T-helper 1 cell treated with Interleukin-12 subunit alpha and Interleukin-12 subunit beta and Interleukin-4 antibody, amounts not matched to agents 30 μg/mL and 1 μg/mL, for 36 hours (primary cell): ENCODE results near the gene SHKBP1.
"Not testable (repeated sequence)": the region's sequence is repeated elsewhere in the genome, so short reads cannot be mapped to it uniquely, and the experiment has no call there.

Source experiments
- H3K27ac Mint-ChIP-seq: one replicate; pipeline ENCODE4 v1.8.0; 2021; ENCODE audit warnings: mild to moderate bottlenecking, mixed read lengths
- H3K27me3 Mint-ChIP-seq: one replicate; pipeline ENCODE4 v1.8.0; 2021; ENCODE audit warnings: low read depth, mixed read lengths
- H3K36me3 Mint-ChIP-seq: one replicate; pipeline ENCODE4 v1.8.0; 2021; ENCODE audit warnings: low read depth, mixed read lengths
- H3K4me1 Mint-ChIP-seq: one replicate; pipeline ENCODE4 v1.8.0; 2021; ENCODE audit warnings: low read depth, mixed read lengths
- H3K4me3 Mint-ChIP-seq: one replicate; pipeline ENCODE4 v1.8.0; 2021; ENCODE audit warnings: mild to moderate bottlenecking, moderate library complexity, mixed read lengths
- H3K9me3 Mint-ChIP-seq: one replicate; pipeline ENCODE4 v1.8.0; 2021; ENCODE audit warnings: mixed read lengths

The SHKBP1 gene

GRCh38 chr19:40620161-40620485, 43.5 kb downstream of the SHKBP1 start:
- H3K27ac Mint-ChIP-seq: no peak overlapping the region
- H3K4me1 Mint-ChIP-seq: peaks cover 15% of the 10 kb centered on the region
- peaks cover 30% of the 10 kb centered on the region for H3K36me3 Mint-ChIP-seq
- no peaks in the 10 kb centered on the region for H3K9me3 Mint-ChIP-seq
- H3K27me3 Mint-ChIP-seq: no peaks in the 10 kb centered on the region
- no peak overlapping the region for H3K4me3 Mint-ChIP-seq

- H3K9me3 Mint-ChIP-seq: no peaks in the 10 kb centered on the region
- peaks cover 30% of the 10 kb centered on the region for H3K36me3 Mint-ChIP-seq
- no peaks in the 10 kb centered on the region for H3K27me3 Mint-ChIP-seq
- H3K27ac Mint-ChIP-seq: no peak overlapping the region
- no peak overlapping the region for H3K4me3 Mint-ChIP-seq
- H3K4me1 Mint-ChIP-seq: peaks cover 13% of the 10 kb centered on the region
Observed at GRCh38 chr19:40621283-40621682, 44.6 kb downstream of the SHKBP1 start.

GRCh38 chr19:40621966-40622772, 45.5 kb downstream of the SHKBP1 start:
- Mint-ChIP-seq H3K27ac (no peak overlapping the region), H3K4me3 (no peak overlapping the region), H3K27me3 (no peaks in the 10 kb centered on the region), H3K9me3 (no peaks in the 10 kb centered on the region), H3K4me1 (peaks cover 13% of the 10 kb centered on the region), H3K36me3 (peaks cover 30% of the 10 kb centered on the region)

GRCh38 chr19:40622773-40623075, 46.1 kb downstream of the SHKBP1 start:
- H3K4me1 Mint-ChIP-seq: peaks cover 13% of the 10 kb centered on the region
- peaks cover 30% of the 10 kb centered on the region for H3K36me3 Mint-ChIP-seq
- H3K4me3 Mint-ChIP-seq: no peak overlapping the region
- no peaks in the 10 kb centered on the region for H3K9me3 Mint-ChIP-seq
- H3K27ac Mint-ChIP-seq: no peak overlapping the region
- H3K27me3 Mint-ChIP-seq: no peaks in the 10 kb centered on the region

GRCh38 chr19:40623403-40624251, 47.0 kb downstream of the SHKBP1 start:
- peaks cover 30% of the 10 kb centered on the region for H3K36me3 Mint-ChIP-seq
- H3K9me3 Mint-ChIP-seq: no peaks in the 10 kb centered on the region
- H3K27ac Mint-ChIP-seq: no peak overlapping the region
- H3K4me3 Mint-ChIP-seq: no peak overlapping the region
- peaks cover 13% of the 10 kb centered on the region for H3K4me1 Mint-ChIP-seq
- H3K27me3 Mint-ChIP-seq: no peaks in the 10 kb centered on the region

- not testable (repeated sequence) for H3K27me3 Mint-ChIP-seq, H3K9me3 Mint-ChIP-seq, H3K4me3 Mint-ChIP-seq
- H3K27ac Mint-ChIP-seq: peak overlapping the region; percentile 53
- H3K36me3 Mint-ChIP-seq: peaks cover 26% of the 10 kb centered on the region
- peaks cover 12% of the 10 kb centered on the region for H3K4me1 Mint-ChIP-seq
Observed at GRCh38 chr19:40624369-40625153, 47.9 kb downstream of the SHKBP1 start.

GRCh38 chr19:40625406-40626120, 48.9 kb downstream of the SHKBP1 start:
- no peak overlapping the region for H3K4me3 Mint-ChIP-seq
- H3K27ac Mint-ChIP-seq: peak overlapping the region; percentile 28
- no peaks in the 10 kb centered on the region for H3K27me3 Mint-ChIP-seq
- H3K36me3 Mint-ChIP-seq: peaks cover 25% of the 10 kb centered on the region
- no peaks in the 10 kb centered on the region for H3K9me3 Mint-ChIP-seq
- H3K4me1 Mint-ChIP-seq: peaks cover 11% of the 10 kb centered on the region

GRCh38 chr19:40626918-40627317, 50.2 kb downstream of the SHKBP1 start:
- peaks cover 20% of the 10 kb centered on the region for H3K36me3 Mint-ChIP-seq
- peaks cover 9% of the 10 kb centered on the region for H3K4me1 Mint-ChIP-seq
- no peaks in the 10 kb centered on the region for H3K27me3 Mint-ChIP-seq
- H3K4me3 Mint-ChIP-seq: no peak overlapping the region
- no peak overlapping the region for H3K27ac Mint-ChIP-seq
- H3K9me3 Mint-ChIP-seq: no peaks in the 10 kb centered on the region

GRCh38 chr19:40627486-40628279, 51.0 kb downstream of the SHKBP1 start:
- Mint-ChIP-seq H3K4me3 (no peak overlapping the region), H3K27me3 (no peaks in the 10 kb centered on the region), H3K27ac (no peak overlapping the region), H3K36me3 (peaks cover 17% of the 10 kb centered on the region), H3K9me3 (no peaks in the 10 kb centered on the region), H3K4me1 (peaks cover 9% of the 10 kb centered on the region)

GRCh38 chr19:40629346-40629745, 52.7 kb downstream of the SHKBP1 start:
- H3K27ac Mint-ChIP-seq: no peak overlapping the region
- no peak overlapping the region for H3K4me3 Mint-ChIP-seq
- H3K27me3 Mint-ChIP-seq: peaks cover 7% of the 10 kb centered on the region
- peaks cover 9% of the 10 kb centered on the region for H3K36me3 Mint-ChIP-seq
- no peaks in the 10 kb centered on the region for H3K9me3 Mint-ChIP-seq
- H3K4me1 Mint-ChIP-seq: peaks cover 9% of the 10 kb centered on the region

GRCh38 chr19:40630571-40631160, 54.0 kb downstream of the SHKBP1 start:
- Mint-ChIP-seq H3K27me3 (peaks cover 18% of the 10 kb centered on the region), H3K36me3 (peaks cover 3% of the 10 kb centered on the region), H3K9me3 (no peaks in the 10 kb centered on the region), H3K4me1 (peaks cover 7% of the 10 kb centered on the region), H3K27ac (no peak overlapping the region), H3K4me3 (no peak overlapping the region)

- no peak overlapping the region for H3K4me3 Mint-ChIP-seq
- no peak overlapping the region for H3K27ac Mint-ChIP-seq
- peaks cover 7% of the 10 kb centered on the region for H3K4me1 Mint-ChIP-seq
- H3K27me3 Mint-ChIP-seq: peaks cover 19% of the 10 kb centered on the region
- peaks cover 3% of the 10 kb centered on the region for H3K36me3 Mint-ChIP-seq
- no peaks in the 10 kb centered on the region for H3K9me3 Mint-ChIP-seq
Observed at GRCh38 chr19:40632311-40633036, 55.8 kb downstream of the SHKBP1 start.

GRCh38 chr19:40633207-40633606, 56.5 kb downstream of the SHKBP1 start:
- peaks cover 3% of the 10 kb centered on the region for H3K36me3 Mint-ChIP-seq
- no peaks in the 10 kb centered on the region for H3K9me3 Mint-ChIP-seq
- H3K4me3 Mint-ChIP-seq: no peak overlapping the region
- no peak overlapping the region for H3K27ac Mint-ChIP-seq
- H3K27me3 Mint-ChIP-seq: peaks cover 19% of the 10 kb centered on the region
- H3K4me1 Mint-ChIP-seq: peaks cover 7% of the 10 kb centered on the region
